B cell (primary cell): ENCODE results near the gene GPRC5D.

ENCODE experiments used
- EZH2 ChIP-seq: IDR thresholded peaks from 2 replicates; pipeline ENCODE4 v1.6.1; 2012; ENCODE audit warnings: borderline replicate concordance, low read depth, mild to moderate bottlenecking, moderate library complexity, low read length; ENCODE audit not compliant: insufficient read depth, poor library complexity, severe bottlenecking
- TF ChIP-seq, protein P1 (sequence below): fragments of 200-600 bp; IDR thresholded peaks from one replicate; pipeline ENCODE4 v1.8.0; 2022; ENCODE audit warnings: antibody characterized with exemption, mild to moderate bottlenecking

DNA sequence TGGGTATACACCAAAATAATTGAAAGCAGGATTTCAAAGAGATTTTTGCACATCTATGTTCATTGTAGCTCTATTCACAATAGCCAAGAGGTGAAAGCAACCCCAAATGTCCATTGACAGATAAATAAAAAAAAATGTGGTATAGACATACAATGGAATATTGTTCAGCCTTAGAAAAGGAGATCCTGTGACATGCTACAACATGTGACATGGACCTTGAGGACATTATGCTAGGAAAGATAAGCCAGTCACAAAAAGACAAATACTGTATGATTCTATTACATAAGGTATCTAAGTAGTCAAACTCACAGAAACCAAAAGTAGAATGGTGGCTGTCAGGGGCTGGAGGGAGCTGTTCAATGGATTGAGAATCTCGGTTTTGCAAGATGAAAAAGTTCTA lies 12.1 kb downstream of the GPRC5D start:
- TF ChIP-seq, protein P1, sequence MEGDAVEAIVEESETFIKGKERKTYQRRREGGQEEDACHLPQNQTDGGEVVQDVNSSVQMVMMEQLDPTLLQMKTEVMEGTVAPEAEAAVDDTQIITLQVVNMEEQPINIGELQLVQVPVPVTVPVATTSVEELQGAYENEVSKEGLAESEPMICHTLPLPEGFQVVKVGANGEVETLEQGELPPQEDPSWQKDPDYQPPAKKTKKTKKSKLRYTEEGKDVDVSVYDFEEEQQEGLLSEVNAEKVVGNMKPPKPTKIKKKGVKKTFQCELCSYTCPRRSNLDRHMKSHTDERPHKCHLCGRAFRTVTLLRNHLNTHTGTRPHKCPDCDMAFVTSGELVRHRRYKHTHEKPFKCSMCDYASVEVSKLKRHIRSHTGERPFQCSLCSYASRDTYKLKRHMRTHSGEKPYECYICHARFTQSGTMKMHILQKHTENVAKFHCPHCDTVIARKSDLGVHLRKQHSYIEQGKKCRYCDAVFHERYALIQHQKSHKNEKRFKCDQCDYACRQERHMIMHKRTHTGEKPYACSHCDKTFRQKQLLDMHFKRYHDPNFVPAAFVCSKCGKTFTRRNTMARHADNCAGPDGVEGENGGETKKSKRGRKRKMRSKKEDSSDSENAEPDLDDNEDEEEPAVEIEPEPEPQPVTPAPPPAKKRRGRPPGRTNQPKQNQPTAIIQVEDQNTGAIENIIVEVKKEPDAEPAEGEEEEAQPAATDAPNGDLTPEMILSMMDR, result no peak
- no peak for TF ChIP-seq EZH2
